Activated CD8-positive, alpha-beta T cell treated with anti-CD3 and anti-CD28 coated beads, Interleukin-2, amount 10 ng/mL, durations not matched to agents 7 days and 5 days (primary cell): ENCODE measurements around the gene MAPT. TPM values are rescaled to one million over a fixed set of nuclear protein-coding genes. Genes with fewer than 3 reads are reported as not detected.
A peak's percentile ranks its signal among the peaks of the same experiment; 100 is the strongest.

Experiments
- ATAC-seq: fragments of 150-1000 bp; cut with Tn5 transposase; one replicate; pipeline ENCODE4 v1.10.0; 2021; ENCODE audit warnings: moderate library complexity
- CTCF ChIA-PET: fragments of 350-600 bp; sonication (Branson Sonifier 250); formaldehyde crosslinking; loops from one replicate; lab custom pipeline; 2021; ENCODE audit warnings: antibody characterized with exemption; lab: Charles Lee
- POLR2A ChIA-PET: fragments of 350-600 bp; sonication (Branson Sonifier 250); formaldehyde crosslinking; loops from one replicate; lab custom pipeline; 2021; ENCODE audit warnings: antibody characterized with exemption; lab: Charles Lee
- DNase-seq: peaks from one replicate; pipeline ENCODE4 v3.0.0-alpha.2; 2020
- H3K27ac Mint-ChIP-seq: one replicate; pipeline ENCODE4 v1.8.0; 2021; ENCODE audit warnings: mild to moderate bottlenecking, mixed read lengths
- H3K27me3 Mint-ChIP-seq: one replicate; pipeline ENCODE4 v1.8.0; 2021; ENCODE audit warnings: low read depth, mixed read lengths
- H3K36me3 Mint-ChIP-seq: one replicate; pipeline ENCODE4 v1.8.0; 2021; ENCODE audit warnings: low read depth, mixed read lengths
- H3K4me1 Mint-ChIP-seq: one replicate; pipeline ENCODE4 v1.8.0; 2021; ENCODE audit warnings: low read depth, mixed read lengths
- H3K4me3 Mint-ChIP-seq: one replicate; pipeline ENCODE4 v1.8.0; 2021; ENCODE audit warnings: mild to moderate bottlenecking, mixed read lengths
- H3K9me3 Mint-ChIP-seq: one replicate; pipeline ENCODE4 v1.8.0; 2022; ENCODE audit warnings: mixed read lengths; ENCODE audit not compliant: insufficient read depth
- total RNA-seq, 2 experiments: library from RNA; stranded (reverse); gene quantifications; one replicate each; pipeline ENCODE4 v1.2.3, GENCODE V29; 2021

Gene MAPT
- total RNA-seq, 2 experiments from 2014 or later = 0.11 TPM; not detected in 1

GRCh38 chr17:46023783-46024388, 129.5 kb downstream of the MAPT start:
- Mint-ChIP-seq H3K4me3 (no peak overlapping the region), H3K9me3 (no peaks in the 10 kb centered on the region), H3K4me1 (peaks cover 12% of the 10 kb centered on the region), H3K27ac (no peak overlapping the region), H3K36me3 (peaks cover 21% of the 10 kb centered on the region), H3K27me3 (no peaks in the 10 kb centered on the region)
- no peak for ATAC-seq
- CTCF ChIA-PET = no interaction called here
- POLR2A ChIA-PET = no interaction called here
- DNase-seq = no peak

- DNase-seq (no peak), ATAC-seq (no peak)
- POLR2A ChIA-PET = no interaction called here
- Mint-ChIP-seq H3K9me3 (no peaks in the 10 kb centered on the region), H3K27me3 (no peaks in the 10 kb centered on the region), H3K4me1 (peaks cover 17% of the 10 kb centered on the region), H3K36me3 (peaks cover 27% of the 10 kb centered on the region), H3K4me3 (no peak overlapping the region), H3K27ac (no peak overlapping the region)
- CTCF ChIA-PET = no interaction called here
Observed at GRCh38 chr17:46024590-46024989, 130.2 kb downstream of the MAPT start.

- H3K9me3 Mint-ChIP-seq = no peaks in the 10 kb centered on the region
- H3K27me3 Mint-ChIP-seq = no peaks in the 10 kb centered on the region
- peak overlapping the region; percentile 2 for H3K27ac Mint-ChIP-seq
- ATAC-seq (no peak), DNase-seq (no peak)
- peaks cover 15% of the 10 kb centered on the region for H3K4me1 Mint-ChIP-seq
- peaks cover 28% of the 10 kb centered on the region for H3K36me3 Mint-ChIP-seq
- ChIA-PET CTCF (no interaction called here), POLR2A (no interaction called here)
- H3K4me3 Mint-ChIP-seq = no peak overlapping the region
Observed at GRCh38 chr17:46025060-46025459, 130.7 kb downstream of the MAPT start.

GRCh38 chr17:46025510-46026165, 131.3 kb downstream of the MAPT start:
- H3K36me3 Mint-ChIP-seq = peaks cover 33% of the 10 kb centered on the region
- no peaks in the 10 kb centered on the region for H3K9me3 Mint-ChIP-seq
- POLR2A ChIA-PET = no interaction called here
- DNase-seq = no peak
- peaks cover 9% of the 10 kb centered on the region for H3K4me1 Mint-ChIP-seq
- CTCF ChIA-PET = interaction anchor here (1.2 kb wide), 1 partner anchor 23 kb away, joined by 3 read pairs; no protein-coding TSS in a partner anchor
- H3K27ac Mint-ChIP-seq = peak overlapping the region; percentile 2
- H3K4me3 Mint-ChIP-seq = no peak overlapping the region
- H3K27me3 Mint-ChIP-seq = no peaks in the 10 kb centered on the region
- ATAC-seq = no peak

DNA sequence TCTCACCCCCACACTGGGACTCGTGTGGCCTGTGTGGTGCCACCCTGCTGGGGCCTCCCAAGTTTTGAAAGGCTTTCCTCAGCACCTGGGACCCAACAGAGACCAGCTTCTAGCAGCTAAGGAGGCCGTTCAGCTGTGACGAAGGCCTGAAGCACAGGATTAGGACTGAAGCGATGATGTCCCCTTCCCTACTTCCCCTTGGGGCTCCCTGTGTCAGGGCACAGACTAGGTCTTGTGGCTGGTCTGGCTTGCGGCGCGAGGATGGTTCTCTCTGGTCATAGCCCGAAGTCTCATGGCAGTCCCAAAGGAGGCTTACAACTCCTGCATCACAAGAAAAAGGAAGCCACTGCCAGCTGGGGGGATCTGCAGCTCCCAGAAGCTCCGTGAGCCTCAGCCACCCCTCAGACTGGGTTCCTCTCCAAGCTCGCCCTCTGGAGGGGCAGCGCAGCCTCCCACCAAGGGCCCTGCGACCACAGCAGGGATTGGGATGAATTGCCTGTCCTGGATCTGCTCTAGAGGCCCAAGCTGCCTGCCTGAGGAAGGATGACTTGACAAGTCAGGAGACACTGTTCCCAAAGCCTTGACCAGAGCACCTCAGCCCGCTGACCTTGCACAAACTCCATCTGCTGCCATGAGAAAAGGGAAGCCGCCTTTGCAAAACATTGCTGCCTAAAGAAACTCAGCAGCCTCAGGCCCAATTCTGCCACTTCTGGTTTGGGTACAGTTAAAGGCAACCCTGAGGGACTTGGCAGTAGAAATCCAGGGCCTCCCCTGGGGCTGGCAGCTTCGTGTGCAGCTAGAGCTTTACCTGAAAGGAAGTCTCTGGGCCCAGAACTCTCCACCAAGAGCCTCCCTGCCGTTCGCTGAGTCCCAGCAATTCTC, 132.1 kb downstream of the MAPT start:
- POLR2A ChIA-PET = no interaction called here

GRCh38 chr17:46027048-46027975, 133.0 kb downstream of the MAPT start:
- ChIA-PET CTCF (interaction anchor here (1.0 to 1.7 kb wide), 2 partner anchors 17 to 186 kb away, joined by 3 to 7 read pairs; no protein-coding TSS in a partner anchor), POLR2A (no interaction called here)
- Mint-ChIP-seq H3K27me3 (no peaks in the 10 kb centered on the region), H3K4me1 (peaks cover 6% of the 10 kb centered on the region), H3K27ac (no peak overlapping the region), H3K4me3 (no peak overlapping the region), H3K36me3 (peaks cover 49% of the 10 kb centered on the region), H3K9me3 (no peaks in the 10 kb centered on the region)
- ATAC-seq = no peak
- DNase-seq = no peak

More for the DNA sequence above, 132.1 kb downstream of the MAPT start:
- CTCF ChIA-PET = interaction anchor here (1.2 kb wide), 1 partner anchor 24 kb away, joined by 3 read pairs; no protein-coding TSS in a partner anchor
- ATAC-seq (no peak), DNase-seq (no peak)
- H3K4me3 Mint-ChIP-seq = no peak overlapping the region
- no peaks in the 10 kb centered on the region for H3K27me3 Mint-ChIP-seq
- H3K4me1 Mint-ChIP-seq = peaks cover 6% of the 10 kb centered on the region
- no peak overlapping the region for H3K27ac Mint-ChIP-seq
- H3K9me3 Mint-ChIP-seq = no peaks in the 10 kb centered on the region
- H3K36me3 Mint-ChIP-seq = peaks cover 41% of the 10 kb centered on the region

DNA sequence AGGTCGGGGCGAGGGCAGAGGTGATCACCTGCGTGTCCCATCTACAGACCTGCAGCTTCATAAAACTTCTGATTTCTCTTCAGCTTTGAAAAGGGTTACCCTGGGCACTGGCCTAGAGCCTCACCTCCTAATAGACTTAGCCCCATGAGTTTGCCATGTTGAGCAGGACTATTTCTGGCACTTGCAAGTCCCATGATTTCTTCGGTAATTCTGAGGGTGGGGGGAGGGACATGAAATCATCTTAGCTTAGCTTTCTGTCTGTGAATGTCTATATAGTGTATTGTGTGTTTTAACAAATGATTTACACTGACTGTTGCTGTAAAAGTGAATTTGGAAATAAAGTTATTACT, 133.6 kb downstream of the MAPT start:
- ChIA-PET CTCF (interaction anchor here (1.0 to 1.7 kb wide), 2 partner anchors 17 to 185 kb away, joined by 3 to 7 read pairs; no protein-coding TSS in a partner anchor), POLR2A (no interaction called here)
- Mint-ChIP-seq H3K27ac (no peak overlapping the region), H3K36me3 (peaks cover 47% of the 10 kb centered on the region), H3K9me3 (no peaks in the 10 kb centered on the region), H3K4me3 (no peak overlapping the region), H3K27me3 (no peaks in the 10 kb centered on the region), H3K4me1 (peaks cover 6% of the 10 kb centered on the region)
- DNase-seq (no peak), ATAC-seq (no peak)

DNA sequence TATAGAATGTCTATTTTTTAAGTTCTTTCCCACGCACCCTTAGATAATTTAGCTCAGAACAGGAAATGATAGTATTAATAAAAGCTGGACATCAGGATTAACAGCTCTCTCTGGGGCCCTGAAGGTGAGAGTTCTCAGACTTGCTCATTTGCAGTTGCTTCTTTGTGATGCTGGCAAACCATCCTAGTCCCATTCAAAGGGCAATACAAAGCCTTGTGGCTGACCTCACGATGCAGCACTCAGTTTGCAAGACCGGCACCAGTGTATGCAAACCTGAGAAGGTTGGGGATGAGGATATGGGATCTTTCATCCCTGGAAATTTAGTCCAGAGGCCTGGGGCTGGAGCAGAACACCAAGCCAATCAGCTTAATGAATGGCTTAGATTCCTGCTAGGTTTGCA, 134.0 kb downstream of the MAPT start:
- CTCF ChIA-PET = interaction anchor here (1.0 to 1.7 kb wide), 3 partner anchors 16 to 185 kb away, joined by 3 to 7 read pairs (median 3); no protein-coding TSS in a partner anchor
- Mint-ChIP-seq H3K36me3 (peaks cover 47% of the 10 kb centered on the region), H3K27ac (no peak overlapping the region)

DNA sequence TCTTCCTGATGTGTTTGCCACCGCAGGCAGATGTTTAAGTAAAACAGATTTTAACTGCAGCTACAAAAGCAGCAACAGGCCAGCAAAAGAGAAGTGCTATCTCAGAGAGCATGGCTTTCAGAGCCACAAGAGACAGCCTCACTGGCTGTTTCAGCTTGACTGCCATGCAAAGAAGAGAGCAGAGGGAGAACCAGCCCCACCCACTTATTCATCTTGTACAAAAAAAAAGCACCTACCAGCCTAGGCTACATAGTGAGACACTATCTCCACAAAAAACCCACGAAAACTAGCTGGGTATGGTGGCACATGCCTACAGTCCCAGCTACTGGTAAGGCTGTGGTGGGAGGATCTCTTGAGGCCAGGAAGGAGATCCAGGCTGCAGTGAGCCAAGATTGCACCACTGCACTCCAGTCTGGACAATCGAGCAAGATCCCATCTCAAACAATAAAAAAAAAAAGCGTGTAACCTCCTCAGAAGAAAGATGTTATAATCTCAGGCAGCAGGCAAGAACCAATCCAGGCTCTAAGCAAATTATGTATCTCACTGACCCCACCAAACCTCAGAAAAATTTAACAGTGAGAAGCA, 134.7 kb downstream of the MAPT start:
- Mint-ChIP-seq H3K27me3 (no peaks in the 10 kb centered on the region), H3K27ac (peak overlapping the region; percentile 5), H3K36me3 (peaks cover 49% of the 10 kb centered on the region), H3K9me3 (no peaks in the 10 kb centered on the region), H3K4me1 (peaks cover 6% of the 10 kb centered on the region), H3K4me3 (no peak overlapping the region)
- CTCF ChIA-PET = interaction anchor here (1.3 to 1.7 kb wide), 3 partner anchors 15 to 170 kb away, joined by 3 to 7 read pairs (median 5); no protein-coding TSS in a partner anchor
- POLR2A ChIA-PET = interaction anchor here (0.6 kb wide), 1 partner anchor 28 kb away, joined by 6 read pairs; no protein-coding TSS in a partner anchor
- DNase-seq (no peak), ATAC-seq (no peak)

More for the DNA sequence above, 134.0 kb downstream of the MAPT start:
- H3K4me1 Mint-ChIP-seq = peaks cover 6% of the 10 kb centered on the region
- H3K4me3 Mint-ChIP-seq = no peak overlapping the region
- ATAC-seq (no peak), DNase-seq (no peak)
- no peaks in the 10 kb centered on the region for H3K27me3 Mint-ChIP-seq
- H3K9me3 Mint-ChIP-seq = no peaks in the 10 kb centered on the region
- POLR2A ChIA-PET = interaction anchor here (0.6 kb wide), 1 partner anchor 29 kb away, joined by 6 read pairs; no protein-coding TSS in a partner anchor

DNA sequence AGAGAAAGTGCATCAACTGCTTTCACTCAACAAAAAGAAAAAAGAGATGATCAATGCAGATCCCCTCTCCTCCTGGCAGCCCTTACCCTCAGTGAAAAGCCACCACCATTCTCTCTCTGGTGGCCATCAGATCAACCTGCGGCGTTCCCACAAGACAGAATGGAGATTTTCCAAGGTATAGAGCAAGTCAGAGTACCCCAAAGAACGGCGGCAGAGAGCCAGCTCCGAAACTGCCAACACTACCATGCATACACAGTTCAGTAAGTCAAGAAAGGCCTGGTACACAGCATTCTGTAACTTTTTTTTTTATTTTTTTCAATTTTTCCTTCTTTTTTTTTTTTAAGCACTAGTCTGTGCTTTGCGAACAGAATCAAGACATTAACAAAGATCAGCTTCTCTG, 135.3 kb downstream of the MAPT start:
- peaks cover 6% of the 10 kb centered on the region for H3K4me1 Mint-ChIP-seq
- H3K9me3 Mint-ChIP-seq = no peaks in the 10 kb centered on the region
- POLR2A ChIA-PET = no interaction called here
- H3K27ac Mint-ChIP-seq = peak overlapping the region; percentile 5
- peaks cover 54% of the 10 kb centered on the region for H3K36me3 Mint-ChIP-seq
- ATAC-seq (no peak), DNase-seq (no peak)
- H3K27me3 Mint-ChIP-seq = no peaks in the 10 kb centered on the region
- no peak overlapping the region for H3K4me3 Mint-ChIP-seq
- CTCF ChIA-PET = interaction anchor here (1.3 to 1.5 kb wide), 2 partner anchors 15 to 169 kb away, joined by 3 to 5 read pairs; no protein-coding TSS in a partner anchor
